Measurements from ENCODE around the gene EMC10. TPM values are rescaled to one million over a fixed set of nuclear protein-coding genes. Genes with fewer than 3 reads are reported as not detected.

The EMC10 gene
- polyA plus RNA-seq, 2 of the 4 experiments (the other 2 are of a cell fraction) = 52.8 to 147 TPM

GRCh38 chr19:50479761-50480251 lies 3.5 kb downstream of the EMC10 start:
- Histone ChIP-seq H3K4me2 (no peak overlapping the region), H3K9me3 (no peaks in the 10 kb centered on the region), H3K27ac (no peak overlapping the region), H3K4me3 (no peak overlapping the region), H3K4me1 (peaks cover 12% of the 10 kb centered on the region)
- 86% methylated on average over 12 of the region's 16 CpGs for WGBS (ENCODE audit: missing lambda C conversion rate)
- ATAC-seq (no peak), FAIRE-seq (no peak), DNase-seq (ENCODE audit: low read depth in 1 of 2, low spot score in 1 of 2) (no peak)
- POLR2A ChIA-PET = no interaction called here
- no peak for TF ChIP-seq NPAS2 (CRISPR knock-in tag; IDR thresholded peaks at IDR 0.05; ENCODE audit: borderline replicate concordance)
- CTCF ChIA-PET = interaction anchor here (0.6 to 3.6 kb wide), 39 partner anchors 8 to 356 kb away, joined by 3 to 29 read pairs (median 8); partner anchors contain the start of genes JOSD2, NR1H2 and POLD1

- ATAC-seq = no peak
- FAIRE-seq = no peak
- no peak overlapping the region for H3K4me2 ChIP-seq
- peaks cover 3% of the 10 kb centered on the region for H3K9me3 ChIP-seq
- H3K4me1 ChIP-seq = peaks cover 12% of the 10 kb centered on the region
- no peak overlapping the region for H3K27ac ChIP-seq
- no peak for TF ChIP-seq RCOR1 (IDR thresholded peaks at IDR 0.05; ENCODE audit: low read depth, low read length)
- no peak for TF ChIP-seq FOSB (CRISPR knock-in tag; IDR thresholded peaks at IDR 0.05)
- no peak for TF ChIP-seq ZFP36 (IDR thresholded peaks at IDR 0.05; ENCODE audit: borderline replicate concordance, partially characterized antibody)
- TF ChIP-seq KDM1A (IDR thresholded peaks at IDR 0.05; ENCODE audit: low read depth) = no peak
- TF ChIP-seq HES2 (IDR thresholded peaks at IDR 0.05) = no peak
- no peak for TF ChIP-seq CEBPB (IDR thresholded peaks at IDR 0.05)
- TF ChIP-seq EHMT2 (IDR thresholded peaks at IDR 0.05; ENCODE audit: low read depth) = no peak
- no peak for TF ChIP-seq RFX5 (IDR thresholded peaks at IDR 0.05)
- no peak for TF ChIP-seq FOXS1 (CRISPR knock-in tag; IDR thresholded peaks at IDR 0.05)
- TF ChIP-seq FOSL2 (IDR thresholded peaks at IDR 0.05) = no peak
- no peak for TF ChIP-seq FOSL2 (CRISPR knock-in tag; IDR thresholded peaks at IDR 0.05)
- TF ChIP-seq ZC3H11A (IDR thresholded peaks at IDR 0.05) = no peak
- TF ChIP-seq BCL3 (IDR thresholded peaks at IDR 0.05) = no peak
- ChIA-PET CTCF (interaction anchor here (0.9 to 3.6 kb wide), 13 partner anchors 7 to 333 kb away, joined by 3 to 29 read pairs (median 10); no protein-coding TSS in a partner anchor), POLR2A (no interaction called here)
- DNase-seq (ENCODE audit: low read depth in 1 of 2, low spot score in 1 of 2) = no peak
- WGBS (ENCODE audit: missing lambda C conversion rate) = 91% methylated on average over 35 of the region's 37 CpGs
- no peak overlapping the region for H3K4me3 ChIP-seq
Observed at GRCh38 chr19:50480281-50481111, 4.2 kb downstream of the EMC10 start.

- ATAC-seq (no peak), FAIRE-seq (no peak), DNase-seq (ENCODE audit: low read depth in 1 of 2, low spot score in 1 of 2) (no peak)
- ChIA-PET POLR2A (no interaction called here), CTCF (interaction anchor here (1.0 to 3.6 kb wide), 3 partner anchors 57 to 124 kb away, joined by 3 to 29 read pairs (median 14); no protein-coding TSS in a partner anchor)
- 90% methylated on average over 20 of the region's 27 CpGs for WGBS (ENCODE audit: missing lambda C conversion rate)
- Histone ChIP-seq H3K9me3 (peaks cover 14% of the 10 kb centered on the region), H3K4me3 (no peak overlapping the region), H3K27ac (no peak overlapping the region), H3K4me2 (no peak overlapping the region), H3K4me1 (peaks cover 12% of the 10 kb centered on the region)
- TF ChIP-seq E2F6 (IDR thresholded peaks at IDR 0.05; ENCODE audit: borderline replicate concordance, low read depth) (no peak), JUN (IDR thresholded peaks at IDR 0.05) (no peak), CEBPB (IDR thresholded peaks at IDR 0.05) (no peak), CBX8 (IDR thresholded peaks at IDR 0.05) (no peak), ATOH8 (CRISPR knock-in tag; IDR thresholded peaks at IDR 0.05; ENCODE audit: low read depth) (no peak), BCL3 (IDR thresholded peaks at IDR 0.05) (no peak), CBX2 (IDR thresholded peaks at IDR 0.05; ENCODE audit: borderline replicate concordance, low read depth) (no peak), CHD4 (IDR thresholded peaks at IDR 0.05; ENCODE audit: borderline replicate concordance) (no peak), HOXA7 (CRISPR knock-in tag; IDR thresholded peaks at IDR 0.05) (no peak), EP300 (IDR thresholded peaks at IDR 0.05) (no peak), CTCF (IDR thresholded peaks at IDR 0.05) (no peak), NPAS2 (CRISPR knock-in tag; IDR thresholded peaks at IDR 0.05; ENCODE audit: borderline replicate concordance) (no peak), ZC3H11A (IDR thresholded peaks at IDR 0.05) (no peak), NFE2L2 (conservative IDR thresholded peaks at IDR 0.05; ENCODE audit: low read length) (no peak), SREBF2 (IDR thresholded peaks at IDR 0.05) (no peak), ZNF302 (CRISPR knock-in tag; IDR thresholded peaks at IDR 0.05) (no peak)
Observed at GRCh38 chr19:50481351-50482149, 5.2 kb downstream of the EMC10 start.
